GM04504 (cell line): ENCODE measurements around the gene DBT.

ENCODE experiments used
- DNase-seq: peaks from one replicate; pipeline ENCODE4 v3.0.0-alpha.2; 2012; ENCODE audit warnings: low read depth

Gene DBT

GRCh38 chr1:100188617-100189016, 61.0 kb downstream of the DBT start:
- peak; percentile 75 for DNase-seq

DNA sequence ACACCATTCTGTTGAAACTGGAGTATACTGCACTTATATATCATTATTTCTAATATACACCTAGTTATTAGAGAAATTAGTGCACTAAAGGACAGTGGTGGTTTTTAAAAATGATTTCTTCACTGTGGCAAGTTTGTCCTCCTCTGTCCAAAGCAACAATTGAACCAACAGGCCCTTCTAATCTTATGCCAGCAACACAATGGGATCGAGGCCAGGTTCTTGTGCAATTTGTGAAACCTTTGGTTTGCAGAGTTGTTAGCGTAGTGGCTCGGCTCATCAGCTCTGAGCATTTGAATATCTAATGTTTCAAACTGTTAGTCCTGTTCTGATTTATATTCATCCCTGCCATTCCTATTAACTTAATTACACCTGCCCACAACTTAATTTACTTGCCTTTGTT, 61.7 kb downstream of the DBT start:
- DNase-seq: no peak

DNA sequence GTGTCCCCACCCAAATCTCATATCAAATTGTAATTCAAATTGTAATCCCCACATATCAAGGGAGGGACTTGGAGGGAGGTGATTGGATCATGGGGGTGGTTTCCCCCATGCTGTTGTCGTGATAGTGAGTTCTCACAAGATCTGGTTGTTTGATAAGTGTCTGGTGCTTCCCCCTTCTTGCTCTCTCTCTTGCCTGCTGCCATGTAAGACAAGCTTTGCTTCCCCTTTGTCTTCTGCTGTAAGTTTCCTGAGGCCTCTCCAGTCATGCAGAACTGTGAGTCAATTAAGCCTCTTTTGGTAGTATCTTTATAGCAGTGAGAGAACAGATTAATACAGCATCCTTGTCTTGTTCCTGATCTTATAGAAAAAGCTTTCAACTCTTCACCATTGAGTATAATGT, 65.1 kb downstream of the DBT start:
- DNase-seq: no peak

GRCh38 chr1:100183370-100183769, 66.3 kb downstream of the DBT start:
- no peak for DNase-seq

DNA sequence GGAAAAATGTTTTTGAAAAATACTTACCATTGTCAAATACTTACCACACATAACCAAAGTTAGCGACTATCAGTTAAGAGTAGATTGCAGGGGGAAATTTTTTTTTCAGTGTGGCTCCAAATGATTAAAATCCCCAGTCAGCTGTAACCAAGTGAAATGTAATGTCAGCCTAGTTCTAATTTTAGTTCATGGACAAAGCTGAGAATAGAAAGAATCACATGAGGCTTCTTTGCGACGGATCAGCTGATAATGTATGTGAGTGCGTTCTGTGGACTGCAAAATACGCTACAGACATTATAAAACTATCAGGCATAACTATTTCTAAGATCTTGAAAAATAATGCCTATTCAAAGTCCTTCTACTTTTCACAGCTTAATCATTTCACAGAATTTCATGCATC, 71.5 kb downstream of the DBT start, which contains the start of gene LRRC39:
Gene LRRC39 (minus strand): TSS at position 166 of the 400 bp plus-strand sequence. CDS start 9,740 bp downstream, outside the sequence.
- DNase-seq: no peak

DNA sequence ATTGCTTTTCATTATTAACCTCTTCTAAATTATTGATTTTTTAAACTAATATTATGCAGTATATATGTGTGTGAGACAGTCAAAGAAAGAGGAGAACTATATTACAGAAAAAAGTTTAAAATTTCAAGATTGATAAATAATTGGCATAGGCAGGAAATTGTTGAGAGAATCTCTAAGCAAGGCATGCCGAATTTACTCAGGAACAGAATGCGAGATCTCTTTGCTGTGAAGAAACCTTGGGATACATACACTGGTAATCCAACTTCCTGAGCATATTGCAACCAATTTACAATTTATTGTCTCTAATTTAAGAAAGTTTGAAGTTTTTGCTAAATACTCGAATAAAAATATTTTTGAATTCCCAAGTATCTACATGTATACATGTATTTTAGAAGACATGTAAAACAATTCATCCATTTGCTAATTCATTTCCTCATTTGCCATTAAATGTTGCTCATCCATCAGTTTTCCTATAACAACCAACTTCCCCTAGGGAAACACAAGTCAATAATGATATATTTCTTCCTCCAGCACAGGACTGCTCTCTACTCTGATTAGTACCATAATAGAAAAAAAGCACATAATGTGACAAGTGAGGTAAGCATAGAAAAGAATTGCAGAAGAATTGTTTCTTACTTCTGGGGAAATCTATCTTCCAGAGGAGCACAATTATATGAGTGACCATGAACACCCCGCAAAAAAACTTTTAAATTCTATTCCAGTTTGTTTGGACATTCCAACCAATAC, 72.2 kb downstream of the DBT start:
- DNase-seq: no peak

- no peak for DNase-seq
These were observed 81.6 kb downstream of the DBT start for GRCh38 chr1:100168051-100168450.

DNA sequence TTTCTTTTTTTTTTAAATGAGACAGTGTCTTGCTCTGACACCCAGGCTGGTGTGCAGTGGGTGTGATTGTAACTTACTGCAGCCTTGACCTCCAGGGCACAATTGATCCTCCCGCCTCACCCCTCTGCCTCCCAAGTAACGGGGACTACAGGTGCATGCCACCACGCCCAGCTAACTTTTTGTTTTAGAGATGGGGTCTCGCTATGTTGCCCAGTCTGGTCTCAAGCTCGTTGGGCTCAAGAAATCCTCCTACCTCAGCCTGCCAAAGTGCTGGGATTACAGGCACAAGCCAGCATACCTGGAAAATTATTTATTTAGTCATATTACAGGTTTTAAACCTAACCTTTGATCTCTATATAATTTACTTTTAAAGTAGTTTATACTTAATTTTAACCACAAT, 84.9 kb downstream of the DBT start:
- no peak for DNase-seq

DNA sequence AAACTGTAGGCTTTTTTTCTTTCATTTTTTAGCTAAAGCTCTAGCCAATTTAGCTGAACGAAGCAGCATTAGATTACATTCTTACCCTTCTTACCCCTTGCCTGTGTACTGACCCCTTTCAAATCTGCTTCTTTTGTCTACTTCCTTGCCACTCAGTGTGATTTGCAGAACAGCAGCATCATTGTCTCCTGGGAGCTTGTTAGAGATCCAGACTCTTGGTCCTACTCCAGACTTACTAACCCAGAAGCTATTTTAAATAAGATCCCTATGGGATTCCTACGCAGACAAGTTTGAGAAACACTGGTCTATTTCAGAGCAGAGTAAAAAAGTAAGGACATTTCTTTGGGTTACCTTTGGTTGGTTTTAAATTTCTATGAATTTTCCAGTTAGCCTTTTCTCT, 85.4 kb downstream of the DBT start:
- DNase-seq: no peak

DNA sequence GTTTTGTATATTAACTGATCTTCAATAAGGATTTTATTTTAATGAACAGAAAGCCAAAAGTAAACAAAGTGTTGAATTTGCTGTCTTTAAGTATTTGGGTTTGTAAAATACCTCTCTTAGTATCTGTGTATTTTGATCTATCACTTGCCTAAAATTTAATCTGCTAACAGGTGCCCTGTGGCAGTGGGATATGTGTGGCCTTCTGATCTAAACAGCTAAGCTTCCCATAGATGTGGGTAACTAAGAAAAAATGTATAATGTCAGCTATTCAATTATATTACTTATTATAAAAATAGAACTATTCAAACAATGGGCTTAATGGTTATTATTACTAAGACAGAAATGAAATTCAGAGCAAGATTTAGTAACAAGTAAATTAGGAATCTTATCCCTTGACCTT, 86.8 kb downstream of the DBT start:
- DNase-seq: no peak

DNA sequence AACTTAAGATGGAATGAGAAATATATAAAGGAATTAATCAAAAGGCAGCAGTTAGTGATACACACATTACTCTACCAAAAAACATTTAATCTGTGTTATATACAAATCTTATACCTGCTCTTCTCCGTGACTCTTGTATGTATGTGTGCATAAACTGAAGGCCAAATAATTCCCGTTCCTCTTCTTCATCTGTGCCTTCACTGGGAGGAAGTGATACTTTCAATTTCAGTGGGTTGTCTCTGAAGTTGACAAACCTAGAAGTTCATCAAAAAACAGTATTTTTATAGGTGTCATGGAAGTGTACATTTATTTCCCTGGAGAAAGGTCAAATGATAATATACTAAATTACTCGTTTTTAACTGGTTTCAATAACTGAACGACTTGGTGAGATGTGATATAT, 97.4 kb downstream of the DBT start:
- no peak for DNase-seq

GRCh38 chr1:100151679-100152078, 98.0 kb downstream of the DBT start:
- no peak for DNase-seq

- no peak for DNase-seq
These were observed 101.8 kb downstream of the DBT start for GRCh38 chr1:100147875-100148274.

GRCh38 chr1:100146958-100147357, 102.7 kb downstream of the DBT start:
- no peak for DNase-seq

GRCh38 chr1:100145116-100145515, 104.5 kb downstream of the DBT start:
- no peak for DNase-seq

DNA sequence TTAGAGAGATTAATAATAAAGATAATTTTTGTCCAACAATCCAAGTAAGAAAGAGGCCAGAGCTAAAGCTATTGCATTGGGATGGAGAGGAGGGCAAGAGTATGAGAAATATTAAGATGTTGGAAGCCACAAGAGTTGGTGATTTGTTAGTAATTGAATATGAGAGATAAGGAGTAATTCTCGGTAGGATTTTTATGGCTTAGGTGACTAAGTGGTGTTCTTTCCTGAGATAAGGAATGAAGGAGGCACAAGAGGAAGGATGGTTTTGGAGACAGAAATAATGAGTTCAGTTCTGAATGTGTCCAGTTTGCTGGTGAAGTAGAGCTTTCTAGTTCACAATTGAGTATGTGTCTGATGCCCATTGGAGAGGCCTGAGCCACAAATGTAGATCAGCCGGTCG, 107.3 kb downstream of the DBT start:
- DNase-seq: no peak

GRCh38 chr1:100141192-100141591, 108.4 kb downstream of the DBT start:
- DNase-seq: no peak

GRCh38 chr1:100137602-100138001, 112.0 kb downstream of the DBT start:
- no peak for DNase-seq
